Measurements from ENCODE around the gene ZBTB7C. TPM values are rescaled to one million over a fixed set of nuclear protein-coding genes. Genes with fewer than 3 reads are reported as not detected.

ZBTB7C gene
- polyA plus RNA-seq, 1 of the 3 experiments (the other 2 are of a cell fraction): 0.05 TPM

DNA sequence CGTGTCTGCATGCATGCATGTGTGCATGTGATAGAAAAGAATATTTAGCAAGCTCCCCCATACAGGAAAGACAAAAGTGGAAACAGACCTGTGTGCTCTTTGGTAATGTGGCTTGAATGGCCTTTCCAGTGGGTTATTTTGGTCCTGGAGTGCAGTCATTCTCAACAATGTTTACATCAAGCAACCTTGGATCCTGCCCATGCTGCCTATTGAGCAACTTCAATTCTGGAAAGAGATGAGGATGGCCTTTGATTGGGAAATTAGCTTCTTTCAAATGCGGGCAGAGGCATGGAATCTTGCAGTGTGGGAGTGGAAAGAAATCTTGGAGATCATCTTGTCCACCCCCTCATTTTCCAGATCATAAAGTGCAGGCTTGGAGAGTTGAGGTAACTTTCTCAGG, 391.5 kb downstream of the ZBTB7C start:
- DNase-seq: no peak
- 63% methylated on average over 2 of the region's 2 CpGs for WGBS (ENCODE audit: low lambda C conversion rate)

More for the DNA sequence above, 391.5 kb downstream of the ZBTB7C start:
- Histone ChIP-seq H3K9ac (no peak overlapping the region), H3K27me3 (ENCODE audit: insufficient read depth) (peaks cover 22% of the 10 kb centered on the region), H3K27ac (ENCODE audit: low read depth in 2 of 2, low read length in 1 of 2) (no peak overlapping the region), H3K4me3 (ENCODE audit: low read depth in 2 of 2, low read length in 1 of 2) (no peak overlapping the region), H3K36me3 (replicated peaks in 1 of 2; ENCODE audit: control insufficient read depth in 1 of 2, insufficient read depth in 2 of 2, low read length in 1 of 2) (no peaks in the 10 kb centered on the region), H3K4me1 (ENCODE audit: control insufficient read depth in 1 of 2, insufficient read depth in 2 of 2, low read depth in 1 of 2, low read length in 1 of 2) (peaks cover 0 to 18% of the 10 kb centered on the region in 2 experiments; a peak in 1 of 4 replicates), H3K4me2 (no peak overlapping the region), H3K9me3 (no peaks in the 10 kb centered on the region; the same call in 1 of the 2 replicates), H3K79me2 (ENCODE audit: insufficient read depth) (no peaks in the 10 kb centered on the region), H4K20me1 (ENCODE audit: insufficient read depth) (no peaks in the 10 kb centered on the region), H2AFZ (ENCODE audit: low read depth) (no peak overlapping the region), H3K9me2 (no peaks in the 10 kb centered on the region), H3F3A (replicated peaks; ENCODE audit: insufficient read depth) (no peaks in the 10 kb centered on the region)
- CTCF ChIA-PET: interaction anchor here (1.1 kb wide), 2 partner anchors 10 to 802 kb away, joined by 3 to 11 read pairs; no protein-coding TSS in a partner anchor
- no peak for TF ChIP-seq MEF2A (IDR thresholded peaks at IDR 0.05; ENCODE audit: borderline replicate concordance, low read depth)
- no peak for TF ChIP-seq REST (IDR thresholded peaks at IDR 0.05; ENCODE audit: low read depth, low read length)
- TF ChIP-seq ELF1 (IDR thresholded peaks at IDR 0.05): no peak
- no peak for TF ChIP-seq TAF1 (IDR thresholded peaks at IDR 0.05; ENCODE audit: borderline replicate concordance, low read depth, low read length)
- no peak for TF ChIP-seq MXI1 (IDR thresholded peaks at IDR 0.05; ENCODE audit: low read depth, low read length)
- no peak for TF ChIP-seq GATA2 (CRISPR knock-in tag; IDR thresholded peaks at IDR 0.05)
- no peak for TF ChIP-seq JUND (IDR thresholded peaks at IDR 0.05)
- TF ChIP-seq, protein P1, sequence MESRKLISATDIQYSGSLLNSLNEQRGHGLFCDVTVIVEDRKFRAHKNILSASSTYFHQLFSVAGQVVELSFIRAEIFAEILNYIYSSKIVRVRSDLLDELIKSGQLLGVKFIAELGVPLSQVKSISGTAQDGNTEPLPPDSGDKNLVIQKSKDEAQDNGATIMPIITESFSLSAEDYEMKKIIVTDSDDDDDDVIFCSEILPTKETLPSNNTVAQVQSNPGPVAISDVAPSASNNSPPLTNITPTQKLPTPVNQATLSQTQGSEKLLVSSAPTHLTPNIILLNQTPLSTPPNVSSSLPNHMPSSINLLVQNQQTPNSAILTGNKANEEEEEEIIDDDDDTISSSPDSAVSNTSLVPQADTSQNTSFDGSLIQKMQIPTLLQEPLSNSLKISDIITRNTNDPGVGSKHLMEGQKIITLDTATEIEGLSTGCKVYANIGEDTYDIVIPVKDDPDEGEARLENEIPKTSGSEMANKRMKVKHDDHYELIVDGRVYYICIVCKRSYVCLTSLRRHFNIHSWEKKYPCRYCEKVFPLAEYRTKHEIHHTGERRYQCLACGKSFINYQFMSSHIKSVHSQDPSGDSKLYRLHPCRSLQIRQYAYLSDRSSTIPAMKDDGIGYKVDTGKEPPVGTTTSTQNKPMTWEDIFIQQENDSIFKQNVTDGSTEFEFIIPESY (IDR thresholded peaks at IDR 0.05; ENCODE audit: borderline replicate concordance, low read depth): no peak
- TF ChIP-seq CHD2 (IDR thresholded peaks at IDR 0.05; ENCODE audit: low read length, partially characterized antibody): no peak
- TF ChIP-seq NRF1 (IDR thresholded peaks at IDR 0.05; ENCODE audit: low read depth, low read length): no peak
- no peak for TF ChIP-seq EZH2phosphoT487 (IDR thresholded peaks at IDR 0.05; ENCODE audit: borderline replicate concordance, low read depth)
- TF ChIP-seq USF2 (IDR thresholded peaks at IDR 0.05; ENCODE audit: borderline replicate concordance, low read depth, low read length): no peak
- TF ChIP-seq POLR2AphosphoS5 (IDR thresholded peaks at IDR 0.05; ENCODE audit: low read depth, low read length): no peak
- no peak for TF ChIP-seq CTCF (IDR thresholded peaks at IDR 0.05)
- TF ChIP-seq, protein P2, sequence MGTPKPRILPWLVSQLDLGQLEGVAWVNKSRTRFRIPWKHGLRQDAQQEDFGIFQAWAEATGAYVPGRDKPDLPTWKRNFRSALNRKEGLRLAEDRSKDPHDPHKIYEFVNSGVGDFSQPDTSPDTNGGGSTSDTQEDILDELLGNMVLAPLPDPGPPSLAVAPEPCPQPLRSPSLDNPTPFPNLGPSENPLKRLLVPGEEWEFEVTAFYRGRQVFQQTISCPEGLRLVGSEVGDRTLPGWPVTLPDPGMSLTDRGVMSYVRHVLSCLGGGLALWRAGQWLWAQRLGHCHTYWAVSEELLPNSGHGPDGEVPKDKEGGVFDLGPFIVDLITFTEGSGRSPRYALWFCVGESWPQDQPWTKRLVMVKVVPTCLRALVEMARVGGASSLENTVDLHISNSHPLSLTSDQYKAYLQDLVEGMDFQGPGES (IDR thresholded peaks at IDR 0.05; ENCODE audit: low read depth, low read length): no peak
- no peak for TF ChIP-seq TEAD4 (IDR thresholded peaks at IDR 0.05; ENCODE audit: borderline replicate concordance, insufficient read depth)
- no peak for TF ChIP-seq GABPA (IDR thresholded peaks at IDR 0.05; ENCODE audit: low read depth)
- no peak for TF ChIP-seq RXRA (IDR thresholded peaks at IDR 0.05; ENCODE audit: borderline replicate concordance, low read depth)
- POLR2A ChIA-PET: no interaction called here

Data from SK-N-SH (cell line).